Adrenal gland (tissue), 12 donors: ENCODE results near the gene HEATR5A. TPM values are rescaled to one million over a fixed set of nuclear protein-coding genes. Genes with fewer than 3 reads are reported as not detected.

ENCODE experiments used
- DNase-seq, 7 donors: peaks; one replicate each; pipeline ENCODE4 v3.0.0-alpha.2; 2019 to 2020
- H3K27ac ChIP-seq, 5 donors: fragments of 200-600 bp; sonication (generic) in 4 of 5; 1 replicate in 3 of 5; 2 replicates in 2 of 5; pipeline versions ENCODE4 v1.5.1 to v1.8.0; 2016 to 2020; ENCODE audit warnings: mild to moderate bottlenecking in 1 of 5
- H3K27me3 ChIP-seq: fragments of 200-600 bp; 2 replicates; pipeline ENCODE4 v1.8.0; 2021
- H3K36me3 ChIP-seq, 2 donors: fragments of 200-600 bp; replicated peaks in 1 of 2; 1 replicate in 1 of 2; 2 replicates in 1 of 2; pipeline versions ENCODE4 v1.5.1 to v1.8.0; 2018 to 2022
- H3K4me1 ChIP-seq, 2 donors: fragments of 200-600 bp; replicated peaks in 1 of 2; 1 replicate in 1 of 2; 2 replicates in 1 of 2; pipeline versions ENCODE4 v1.5.1 to v1.8.0; 2018 to 2021
- H3K4me3 ChIP-seq, 4 donors: fragments of 200-600 bp; sonication (generic) in 3 of 4; one replicate each; pipeline ENCODE4 v1.5.1; 2016 to 2018
- H3K9me3 ChIP-seq, 3 donors: fragments of 200-600 bp; sonication (generic) in 1 of 3; replicated peaks in 1 of 3; 1 replicate in 2 of 3; 2 replicates in 1 of 3; pipeline versions ENCODE4 v1.5.1 to v1.8.0; 2016 to 2021
- POLR2A ChIP-seq, 2 donors: fragments of 450-650 bp; IDR thresholded peaks; one replicate each; pipeline ENCODE4 v1.6.1; 2017; ENCODE audit warnings: antibody characterized with exemption in 2 of 2, mild to moderate bottlenecking in 2 of 2, moderate library complexity in 1 of 2
- WGBS, 4 donors: extraction: QIAGEN DNeasy Blood & Tissue Kit in 2 of 4; methylation state at CpG; one replicate each; pipeline versions ENCODE4 v1.1.5 to v1.1.7; 2013 to 2017; 5-methylcytosine and 5-hydroxymethylcytosine counted together
- intact Hi-C, 2 donors: fragments of 100-400 bp; cut with DNase I; formaldehyde crosslinking; loops; one replicate each; pipeline versions ENCODE4 v1.14.1 to v1.15.0; 2022 to 2023
- polyA plus RNA-seq, 3 donors: library from polyadenylated mRNA; stranded (reverse); fragments of 200-250 nt in 2 of 3; fragments of 350-450 nt in 1 of 3; fragmentation: Illumina TruSeq in 1 of 3; extraction: RNeasy Lipid Tissue Mini Kit (QIAGEN cat#74804) in 1 of 3; gene quantifications; one replicate each; pipeline ENCODE4 v1.2.3, GENCODE V29; 2013 to 2014
- total RNA-seq, 9 donors: library from RNA; depleted of rRNA in 4 of 9; stranded (reverse); fragments of >200 nt in 4 of 9; fragments of 120-200 nt in 1 of 9; fragmentation: NEBNext Ultra II Directional in 1 of 9; extraction: Animal tissue kit (Norgen Biotek cat#: 25700) in 1 of 9; gene quantifications; one replicate each; pipeline versions ENCODE4 v1.1.0 to v1.2.4, GENCODE V29; 2013 to 2023
- TF ChIP-seq, protein P1 (sequence below), 6 experiments: fragments of 450-650 bp in 4 of 6; fragments of 200-600 bp in 2 of 6; sonication (generic) in 1 of 6; IDR thresholded peaks; 1 replicate in 5 of 6; 2 replicates in 1 of 6; pipeline versions ENCODE4 v1.5.1 to v1.8.0; 2016 to 2021; ENCODE audit warnings: antibody characterized with exemption in 6 of 6, mild to moderate bottlenecking in 2 of 6, moderate library complexity in 1 of 6
- donor health status: healthy with polysubstance abuse.
- donor health status: Bipolar disorder and iron deficiency.
- donor health status: DM: yes; HTN: yes; CAD: no.
- donor health status: DM: no; HTN: no; CAD: no.
- donor health status: DM: no; HTN: no; CAD: no.
- donor health status: DM: yes; HTN: yes; CAD: no.

The HEATR5A gene
- total and polyA plus RNA-seq, 12 donors: 20.8 to 60.4 (median 40.1) TPM

DNA sequence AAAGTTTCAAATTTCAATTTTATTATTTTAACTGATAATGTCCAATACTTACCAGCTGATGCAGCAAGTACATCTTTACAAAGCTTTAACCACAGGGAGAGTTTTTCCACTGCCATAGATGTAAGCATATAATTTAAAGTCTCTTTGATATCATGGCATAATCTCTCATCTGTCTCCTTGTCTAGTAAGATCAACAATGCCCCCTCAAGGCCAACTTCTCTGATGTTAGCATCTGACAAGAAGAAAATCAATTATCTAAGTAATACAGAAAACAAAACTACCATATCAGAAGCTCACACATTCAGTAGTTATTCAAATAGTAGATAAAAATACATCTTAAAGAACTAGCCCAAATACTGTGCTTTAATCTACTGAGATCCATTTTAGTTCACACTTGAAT is 94.2 kb downstream of the HEATR5A start:
- H3K4me1 ChIP-seq: peaks cover 4 to 11% of the 10 kb centered on the region in 2 donors
- no peak for DNase-seq
- intact Hi-C loops: no loop called here
- no peak overlapping the region for H3K4me3 ChIP-seq
- no peak overlapping the region for H3K27ac ChIP-seq
- no peak for TF ChIP-seq POLR2A (IDR thresholded peaks at IDR 0.05)
- TF ChIP-seq, protein P1, sequence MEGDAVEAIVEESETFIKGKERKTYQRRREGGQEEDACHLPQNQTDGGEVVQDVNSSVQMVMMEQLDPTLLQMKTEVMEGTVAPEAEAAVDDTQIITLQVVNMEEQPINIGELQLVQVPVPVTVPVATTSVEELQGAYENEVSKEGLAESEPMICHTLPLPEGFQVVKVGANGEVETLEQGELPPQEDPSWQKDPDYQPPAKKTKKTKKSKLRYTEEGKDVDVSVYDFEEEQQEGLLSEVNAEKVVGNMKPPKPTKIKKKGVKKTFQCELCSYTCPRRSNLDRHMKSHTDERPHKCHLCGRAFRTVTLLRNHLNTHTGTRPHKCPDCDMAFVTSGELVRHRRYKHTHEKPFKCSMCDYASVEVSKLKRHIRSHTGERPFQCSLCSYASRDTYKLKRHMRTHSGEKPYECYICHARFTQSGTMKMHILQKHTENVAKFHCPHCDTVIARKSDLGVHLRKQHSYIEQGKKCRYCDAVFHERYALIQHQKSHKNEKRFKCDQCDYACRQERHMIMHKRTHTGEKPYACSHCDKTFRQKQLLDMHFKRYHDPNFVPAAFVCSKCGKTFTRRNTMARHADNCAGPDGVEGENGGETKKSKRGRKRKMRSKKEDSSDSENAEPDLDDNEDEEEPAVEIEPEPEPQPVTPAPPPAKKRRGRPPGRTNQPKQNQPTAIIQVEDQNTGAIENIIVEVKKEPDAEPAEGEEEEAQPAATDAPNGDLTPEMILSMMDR (IDR thresholded peaks at IDR 0.05): no peak
- no peaks in the 10 kb centered on the region for H3K27me3 ChIP-seq
- H3K9me3 ChIP-seq: peaks cover 0 to 8% (median 0%) of the 10 kb centered on the region in 3 donors
- H3K36me3 ChIP-seq: no peaks in the 10 kb centered on the region

DNA sequence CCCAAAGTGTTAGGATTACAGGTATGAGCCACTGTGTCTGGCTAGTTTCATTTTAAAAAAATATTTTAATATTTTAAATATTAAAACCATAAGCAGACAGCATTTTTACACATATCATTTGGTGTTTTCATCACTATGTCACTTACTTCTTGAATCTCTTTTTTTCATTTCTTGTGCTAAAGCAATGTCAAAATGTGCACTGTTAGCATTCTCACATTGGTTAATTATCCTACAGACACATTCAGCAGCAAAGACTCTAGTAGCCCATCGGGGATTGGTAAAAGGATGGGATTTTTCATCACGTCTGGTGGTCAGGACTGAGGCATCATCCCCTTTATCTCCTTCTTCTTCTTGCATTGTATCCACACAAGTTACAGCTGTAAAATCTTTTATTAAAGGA is 96.9 kb downstream of the HEATR5A start:
- no peak for TF ChIP-seq POLR2A (IDR thresholded peaks at IDR 0.05)
- TF ChIP-seq, protein P1 (IDR thresholded peaks at IDR 0.05): no peak
- Histone ChIP-seq H3K27ac (no peak overlapping the region), H3K36me3 (no peaks in the 10 kb centered on the region), H3K4me3 (no peak overlapping the region), H3K27me3 (no peaks in the 10 kb centered on the region), H3K4me1 (peaks cover 4 to 12% of the 10 kb centered on the region in 2 donors), H3K9me3 (no peaks in the 10 kb centered on the region)
- intact Hi-C loops: no loop called here
- WGBS, 4 donors: 83 to 98% (median 88%) methylated on average over 2 of the region's 2 CpGs
- DNase-seq: no peak

DNA sequence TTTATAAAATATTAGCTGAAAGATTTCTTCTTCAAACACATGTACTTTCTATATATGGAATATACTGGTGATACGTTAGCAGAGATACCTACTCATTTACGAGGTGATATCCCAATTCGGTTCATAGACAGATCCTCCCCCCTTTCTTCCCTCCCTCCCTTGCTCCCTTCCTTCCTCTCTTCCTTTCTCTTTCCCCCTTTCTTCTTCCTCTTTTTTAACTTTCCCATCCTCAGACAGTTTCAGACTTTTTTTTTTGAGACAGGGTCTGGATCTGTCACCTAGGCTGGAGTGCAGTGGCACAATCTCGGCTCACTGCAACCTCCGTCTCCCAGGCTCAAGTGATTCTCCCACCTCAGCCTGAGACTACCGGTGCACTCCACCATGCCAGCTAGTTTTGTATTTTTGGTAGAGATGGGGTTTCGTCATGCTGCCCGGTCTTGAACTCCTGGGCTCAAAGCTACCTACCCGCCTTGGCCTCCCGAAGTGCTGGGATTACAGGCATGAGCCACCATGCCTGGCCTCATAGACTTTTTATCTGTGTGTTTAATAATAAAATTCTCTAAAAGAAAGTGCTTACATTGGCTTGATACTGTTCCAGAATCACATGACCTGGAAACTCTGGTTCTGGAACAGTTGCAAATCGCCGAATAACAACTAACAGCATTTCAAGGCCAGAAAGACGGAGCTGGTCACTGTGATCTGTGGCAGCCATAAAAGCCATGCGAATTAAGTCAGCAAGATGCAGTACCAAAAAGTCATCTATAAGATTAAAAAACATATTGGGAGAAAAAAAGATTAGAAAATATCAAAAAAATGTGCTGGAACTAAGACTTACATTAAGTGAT is 99.2 kb downstream of the HEATR5A start:
- H3K27ac ChIP-seq: peak overlapping the region in 2 of 5 donors; percentile 45 to 46
- intact Hi-C loops: no loop called here
- no peaks in the 10 kb centered on the region for H3K36me3 ChIP-seq

DNA sequence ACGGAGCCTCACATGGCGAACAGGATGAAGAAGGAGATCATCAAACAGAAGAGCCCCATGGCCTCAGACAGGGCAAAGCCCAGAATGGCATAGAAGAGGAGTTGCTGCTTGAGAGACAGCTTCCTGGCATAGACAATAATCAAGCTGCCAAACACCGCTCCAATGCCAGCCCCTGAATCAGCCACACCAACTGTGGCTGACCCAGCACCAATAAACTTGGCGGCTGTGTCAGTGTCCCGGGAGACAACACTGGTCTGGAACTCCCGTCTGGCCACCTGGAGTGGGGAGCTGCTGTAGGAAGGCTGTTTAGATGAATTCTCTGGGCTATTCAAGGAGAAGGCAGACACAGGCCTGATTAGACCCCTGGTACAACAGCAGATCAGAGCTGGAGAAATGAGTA is 100.1 kb downstream of the HEATR5A start:
- 84 to 94% (median 92%) methylated on average over 6 of the region's 6 CpGs for WGBS, 4 donors
- no peak overlapping the region for H3K4me3 ChIP-seq
- intact Hi-C loops: no loop called here
- H3K27me3 ChIP-seq: no peaks in the 10 kb centered on the region
- peaks cover 4 to 12% of the 10 kb centered on the region in 2 donors for H3K4me1 ChIP-seq
- TF ChIP-seq, protein P1 (IDR thresholded peaks at IDR 0.05): no peak
- no peak for TF ChIP-seq POLR2A (IDR thresholded peaks at IDR 0.05)
- no peak overlapping the region for H3K27ac ChIP-seq
- H3K36me3 ChIP-seq: no peaks in the 10 kb centered on the region
- H3K9me3 ChIP-seq: no peaks in the 10 kb centered on the region
- peak in 3 of 7 donors; percentile 18 to 29 (median 21) for DNase-seq

More for the DNA sequence above, 99.2 kb downstream of the HEATR5A start:
- no peak overlapping the region for H3K4me3 ChIP-seq
- H3K4me1 ChIP-seq: peaks cover 4 to 12% of the 10 kb centered on the region in 2 donors
- peak; percentile 29 to 67 (median 56) for DNase-seq
- TF ChIP-seq POLR2A (IDR thresholded peaks at IDR 0.05): no peak
- TF ChIP-seq, protein P1 (IDR thresholded peaks at IDR 0.05): no peak
- WGBS, 4 donors: 61 to 66% (median 65%) methylated on average over 14 of the region's 14 CpGs
- H3K27me3 ChIP-seq: no peaks in the 10 kb centered on the region
- no peaks in the 10 kb centered on the region for H3K9me3 ChIP-seq
